ENCODE results near the gene PRKCB.

PRKCB gene

DNA sequence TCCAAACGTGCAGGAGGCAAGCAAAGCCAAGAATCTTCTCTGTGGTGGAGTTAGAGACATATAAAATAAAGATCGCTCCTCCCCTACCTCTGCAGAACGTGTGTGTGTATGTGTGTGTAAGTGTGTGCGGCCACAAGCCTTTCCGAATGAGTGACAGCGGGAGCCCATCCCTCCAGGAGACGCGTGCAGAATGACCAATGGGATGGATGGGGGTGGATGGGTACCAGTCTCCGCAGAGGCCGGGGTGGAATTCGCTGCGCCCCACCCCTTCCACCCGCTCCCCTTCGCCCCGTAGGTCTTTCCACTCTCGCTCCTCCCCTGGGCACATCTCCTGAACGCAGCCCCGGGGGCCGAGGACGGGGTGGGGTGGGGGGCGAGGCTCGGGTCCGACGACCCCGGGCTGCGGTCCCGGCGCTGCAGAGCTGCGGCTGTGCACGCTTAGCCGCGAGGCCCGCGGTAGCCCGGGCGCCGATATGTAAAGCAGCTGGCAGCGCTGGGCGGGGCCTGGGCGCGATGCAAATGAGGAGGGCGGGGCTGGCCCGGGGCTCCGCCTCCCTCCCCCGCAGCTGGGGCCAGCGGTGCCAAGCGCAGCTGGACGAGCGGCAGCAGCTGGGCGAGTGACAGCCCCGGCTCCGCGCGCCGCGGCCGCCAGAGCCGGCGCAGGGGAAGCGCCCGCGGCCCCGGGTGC lies at the start of gene PRKCB:
Gene PRKCB (plus strand): TSS at position 594 of the 688 bp plus-strand sequence.
- peak; percentile 71 for DNase-seq (ENCODE audit: low spot score)

DNA sequence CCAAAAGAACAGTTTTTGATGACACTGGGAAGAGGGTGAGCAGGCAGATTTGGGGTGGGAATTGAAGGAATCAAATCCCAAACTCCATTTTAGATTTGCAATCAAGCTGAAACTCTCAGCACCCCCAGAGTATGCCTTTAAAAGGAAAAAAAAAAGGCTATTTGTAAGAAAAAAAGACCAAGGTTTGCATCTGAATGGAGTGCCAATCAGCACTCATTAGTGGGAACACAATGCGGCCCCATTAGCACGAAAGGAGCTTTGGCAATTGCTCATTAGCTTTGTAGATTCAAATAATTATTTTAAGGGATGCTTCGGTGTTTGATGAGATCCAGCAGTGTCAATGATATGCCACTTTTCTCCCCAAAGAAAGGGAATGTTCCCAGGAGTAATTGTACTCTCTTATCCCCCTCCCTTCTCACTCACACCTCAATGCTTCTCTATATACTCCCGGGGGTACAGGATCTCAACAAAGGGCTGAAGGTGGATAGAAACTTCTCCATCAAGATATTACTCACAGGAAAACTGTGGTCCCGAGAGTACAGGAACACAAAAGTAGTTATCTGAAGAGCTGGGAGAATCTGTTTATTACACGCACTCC lies 48.7 kb upstream of the PRKCB start:
- DNase-seq (ENCODE audit: low spot score) = no peak

- no peak for DNase-seq (ENCODE audit: low spot score)
These were observed 47.1 kb upstream of the PRKCB start for GRCh38 chr16:23788685-23789084.

DNA sequence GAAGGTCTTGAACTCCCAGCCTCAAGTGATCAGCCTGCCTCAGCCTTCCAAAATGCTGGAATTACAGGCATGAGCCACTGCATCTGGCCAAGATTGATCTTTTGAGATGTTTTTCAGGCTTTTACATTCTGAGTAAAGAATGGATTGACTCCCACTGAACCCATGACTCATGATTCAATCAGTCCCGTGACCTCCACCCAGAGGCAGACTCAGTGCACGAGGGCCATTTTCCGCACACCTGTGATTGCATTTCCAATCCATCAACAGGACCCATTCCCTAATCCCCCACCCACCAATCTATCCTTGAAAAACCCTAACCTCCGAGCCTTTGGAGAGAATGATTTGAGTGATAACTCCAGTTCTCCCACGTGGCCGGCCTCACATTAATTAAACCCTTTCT lies 40.4 kb upstream of the PRKCB start:
- no peak for DNase-seq (ENCODE audit: low spot score)

- no peak for DNase-seq (ENCODE audit: low spot score)
These were observed 38.8 kb upstream of the PRKCB start for GRCh38 chr16:23796941-23797340.

GRCh38 chr16:23801378-23801777 lies 34.4 kb upstream of the PRKCB start:
- peak; percentile 66 for DNase-seq (ENCODE audit: low spot score)

DNA sequence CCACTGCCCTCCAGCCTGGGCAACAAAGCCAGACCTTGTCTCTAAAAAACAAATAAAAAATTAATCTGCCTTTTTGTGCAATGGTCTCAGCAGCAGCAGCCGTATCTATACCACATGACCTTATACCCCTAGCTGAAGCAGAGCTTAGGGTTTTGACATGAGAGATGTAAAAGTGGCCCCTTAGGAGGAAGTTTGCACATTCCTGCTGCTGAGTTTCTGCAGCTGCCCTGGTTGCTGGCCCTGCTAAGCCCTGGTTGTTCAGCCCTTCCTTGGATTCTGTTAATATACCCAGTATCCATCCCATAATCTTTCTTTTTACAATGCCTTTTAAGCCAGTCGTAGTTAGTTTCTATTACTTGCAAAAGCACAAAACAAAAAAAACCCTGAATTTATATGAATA lies 33.0 kb upstream of the PRKCB start:
- DNase-seq (ENCODE audit: low spot score) = no peak

DNA sequence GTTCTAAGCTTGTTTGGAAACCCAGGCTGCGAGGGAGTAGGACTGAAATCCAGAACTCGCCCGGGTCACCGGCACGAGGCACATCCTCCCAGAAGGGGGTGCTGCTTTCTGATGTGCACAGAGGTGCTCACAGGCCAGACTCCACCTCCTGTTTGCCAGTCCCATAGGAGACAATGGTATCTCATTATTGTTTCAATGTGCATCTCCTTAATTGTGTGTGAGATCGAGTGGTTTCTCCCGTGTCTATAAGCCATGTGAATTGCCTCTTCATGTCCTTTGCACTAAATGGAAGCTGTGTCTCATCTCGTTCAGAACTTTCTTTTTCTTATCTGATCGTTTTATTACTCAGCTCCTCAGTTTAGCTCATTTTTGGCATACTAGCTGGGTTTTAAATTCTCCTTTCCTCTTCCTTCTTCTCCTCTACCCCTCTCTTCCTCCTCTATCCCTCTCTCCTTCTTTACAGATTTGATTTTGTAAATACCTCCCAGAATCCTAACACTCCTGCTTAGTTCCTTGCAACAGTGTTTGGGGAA lies 32.1 kb upstream of the PRKCB start:
- DNase-seq (ENCODE audit: low spot score) = no peak

GRCh38 chr16:23807028-23807427 lies 28.8 kb upstream of the PRKCB start:
- no peak for DNase-seq (ENCODE audit: low spot score)

DNA sequence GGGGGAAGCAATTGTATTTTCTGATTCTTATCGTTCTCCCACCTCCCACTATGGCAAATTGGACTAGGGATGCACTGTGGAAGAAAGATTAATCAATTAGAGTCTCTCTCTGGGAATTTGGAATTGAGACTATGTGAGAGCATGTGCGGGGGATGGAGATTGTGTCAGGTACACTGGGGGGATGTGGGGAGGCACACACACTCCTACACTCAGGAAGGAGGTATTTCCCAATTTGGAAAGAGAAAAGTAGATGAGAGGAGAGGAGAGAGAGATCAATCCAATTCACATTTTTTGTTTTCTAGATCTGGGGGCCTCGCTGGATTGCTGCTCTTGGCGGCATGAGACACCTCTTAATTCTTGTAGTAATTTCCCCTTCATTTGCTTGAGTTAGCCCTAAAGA lies 14.3 kb upstream of the PRKCB start:
- no peak for DNase-seq (ENCODE audit: low spot score)

DNA sequence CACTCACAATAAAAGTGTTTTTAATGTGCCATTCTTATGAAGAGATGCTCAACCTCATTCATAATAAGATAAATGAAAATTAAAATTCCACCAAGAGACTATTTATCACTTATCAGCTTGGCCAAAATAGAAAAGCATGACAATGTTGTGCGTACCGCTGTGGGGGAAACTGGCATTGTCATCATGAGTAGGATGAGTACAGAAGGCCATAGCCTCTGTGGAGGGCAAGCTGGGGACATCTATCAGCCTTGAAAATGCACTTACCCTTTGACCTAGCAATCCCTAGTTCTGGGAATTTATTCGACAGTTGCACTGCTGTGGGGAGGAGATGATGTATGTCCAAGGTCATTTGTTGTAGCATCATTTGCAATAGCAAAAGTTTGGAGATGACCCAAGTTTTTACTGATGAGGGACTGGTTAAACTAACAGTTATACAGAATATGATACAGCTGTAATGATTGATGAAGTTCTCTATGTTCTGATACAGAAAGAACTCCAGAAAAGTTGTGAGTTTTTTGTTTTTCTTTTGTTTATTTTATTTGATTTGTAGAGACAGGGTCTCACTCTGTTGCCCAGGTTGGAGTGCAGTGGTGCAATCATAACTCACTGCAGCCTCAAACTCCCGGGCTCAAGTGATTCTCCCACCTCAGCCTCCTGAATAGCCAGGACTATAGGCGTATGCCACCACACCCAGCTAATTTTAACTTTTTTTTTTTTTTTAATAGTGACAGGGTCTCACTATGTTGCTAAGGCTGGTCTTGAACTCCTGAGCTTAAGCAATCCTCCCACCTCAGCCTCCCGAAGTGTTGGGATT lies 13.7 kb upstream of the PRKCB start:
- no peak for DNase-seq (ENCODE audit: low spot score)

DNA sequence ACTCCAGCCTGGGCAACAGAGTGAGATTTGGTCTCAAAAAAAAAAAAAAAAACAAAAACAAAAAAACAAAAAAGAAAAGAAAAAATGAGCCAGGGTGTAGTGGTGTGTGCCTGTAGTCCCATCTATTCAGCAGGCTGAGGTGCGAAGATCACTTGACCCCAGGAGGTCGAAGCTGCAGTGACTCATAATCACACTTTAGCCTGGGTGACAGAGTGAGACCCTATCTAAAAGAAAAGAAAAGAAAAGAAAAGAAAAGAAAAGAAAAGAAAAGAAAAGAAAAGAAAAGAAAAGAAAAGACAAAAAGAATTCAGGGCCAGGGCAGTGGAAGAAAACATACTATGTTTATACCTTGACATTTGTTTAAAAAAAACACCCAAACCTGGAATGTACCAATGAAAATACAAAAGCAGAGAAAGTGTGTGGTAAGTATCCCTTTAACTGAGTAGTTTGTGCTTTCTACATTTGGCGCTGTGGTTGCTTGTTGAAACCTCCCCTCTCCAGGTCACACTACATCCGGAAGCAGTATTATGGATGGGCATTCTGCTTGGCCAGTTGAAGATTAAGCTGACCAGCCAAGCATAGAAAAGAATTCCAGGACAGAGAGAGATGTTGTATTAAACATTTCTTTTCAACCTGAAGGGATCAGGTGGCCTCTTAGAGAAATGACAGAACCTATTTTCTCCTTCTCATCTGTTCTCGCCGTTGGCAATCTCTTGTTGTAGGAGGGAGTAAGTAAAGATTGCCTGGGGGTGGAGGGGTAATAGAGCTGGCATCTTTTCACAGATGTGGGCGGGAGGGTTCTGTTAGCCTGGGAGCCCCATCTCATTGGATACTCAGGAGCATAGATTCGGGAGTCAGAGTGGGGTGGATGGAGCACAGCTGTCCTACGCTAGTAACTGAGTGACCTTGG lies 12.1 kb upstream of the PRKCB start:
- no peak for DNase-seq (ENCODE audit: low spot score)

- no peak for DNase-seq (ENCODE audit: low spot score)
These were observed 10.9 kb upstream of the PRKCB start for GRCh38 chr16:23824909-23825308.

- DNase-seq (ENCODE audit: low spot score) = no peak
These were observed 9.2 kb upstream of the PRKCB start for GRCh38 chr16:23826528-23827045.

DNA sequence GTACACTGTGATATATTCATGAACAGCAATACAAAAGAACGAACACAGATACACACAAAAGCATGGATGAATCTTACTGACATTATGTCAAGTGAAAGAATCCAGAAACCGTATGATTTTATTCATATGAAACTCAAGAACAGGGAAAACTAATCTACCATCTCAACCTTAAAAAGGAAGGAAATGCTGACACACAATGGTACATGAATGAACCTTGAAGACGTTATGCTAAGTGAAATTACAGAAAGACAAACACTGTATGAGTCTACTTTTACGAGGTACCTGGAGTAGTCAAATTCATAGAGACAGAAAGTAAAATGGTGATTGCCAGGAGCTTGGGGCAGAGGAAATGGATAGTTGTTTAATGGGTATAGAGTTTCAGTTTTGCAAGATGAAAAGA lies 8.7 kb upstream of the PRKCB start:
- DNase-seq (ENCODE audit: low spot score) = no peak

GRCh38 chr16:23829454-23829853 lies 6.3 kb upstream of the PRKCB start:
- DNase-seq (ENCODE audit: low spot score) = no peak

- no peak for DNase-seq (ENCODE audit: low spot score)
These were observed 5.5 kb upstream of the PRKCB start for GRCh38 chr16:23830276-23830675.

DNA sequence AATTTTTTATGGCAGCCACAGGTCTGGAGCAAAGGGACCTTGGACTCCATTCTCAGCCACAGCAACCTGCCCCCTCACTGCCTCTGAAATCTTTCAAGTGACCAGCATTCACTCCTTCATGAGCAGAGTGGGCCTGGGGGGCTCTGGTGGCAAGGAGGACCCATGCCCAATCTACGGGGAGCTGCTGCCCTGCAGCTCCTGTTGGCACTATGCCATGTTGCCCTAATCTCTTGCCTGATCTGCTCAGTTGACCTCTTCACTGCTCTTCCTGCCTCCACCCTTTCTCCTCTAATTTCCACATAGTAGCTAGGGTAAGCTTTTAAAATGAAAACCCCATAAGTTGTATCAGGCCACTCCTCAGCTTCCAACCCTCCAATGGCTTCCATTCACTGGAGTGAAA lies 2.9 kb upstream of the PRKCB start:
- DNase-seq (ENCODE audit: low spot score) = no peak

GRCh38 chr16:23833504-23833903 lies 2.3 kb upstream of the PRKCB start:
- DNase-seq (ENCODE audit: low spot score) = no peak

DNA sequence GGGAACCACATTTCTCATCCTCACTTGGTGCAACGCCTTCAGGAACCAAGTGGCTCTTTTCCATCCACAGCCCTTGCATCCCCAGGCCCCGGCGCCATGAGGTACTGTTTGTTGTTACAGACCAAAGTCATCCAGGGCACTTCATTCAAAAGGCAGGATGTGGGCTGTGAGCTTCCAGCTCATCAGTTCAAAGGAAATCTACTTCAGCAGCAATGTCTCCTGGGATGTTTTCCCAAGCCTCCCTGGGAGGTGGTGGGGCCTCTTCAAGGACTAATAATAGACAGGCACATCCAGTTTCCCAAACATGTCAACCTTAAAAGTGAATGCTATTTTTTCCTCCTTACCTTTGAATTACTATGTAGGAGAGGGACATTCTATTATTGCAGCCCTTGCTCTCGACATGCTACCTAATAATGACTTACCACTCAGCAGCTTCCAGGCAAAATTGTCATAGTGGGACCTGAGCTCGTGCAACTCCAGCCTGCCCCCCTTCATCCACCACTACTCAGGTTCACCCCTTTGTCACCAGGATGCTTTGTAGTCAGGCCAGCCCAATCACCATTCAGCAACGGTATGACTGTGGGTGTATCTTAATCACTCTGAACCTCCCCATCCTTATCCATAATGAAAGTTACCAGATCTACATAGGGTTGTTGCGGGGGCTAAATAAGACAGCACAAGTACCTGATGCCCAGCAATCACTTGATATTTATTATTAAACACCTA lies 1.7 kb upstream of the PRKCB start:
- no peak for DNase-seq (ENCODE audit: low spot score)

- no peak for DNase-seq (ENCODE audit: low spot score)
These were observed 258 bp downstream of the PRKCB start for GRCh38 chr16:23836078-23836403.

Measured in COLO829 (cell line).